ENCODE results near the gene PHF5A.
A peak's percentile ranks its signal among the peaks of the same experiment; 100 is the strongest.
"Not testable (repeated sequence)": the region's sequence is repeated elsewhere in the genome, so short reads cannot be mapped to it uniquely, and the experiment has no call there.

PHF5A gene

DNA sequence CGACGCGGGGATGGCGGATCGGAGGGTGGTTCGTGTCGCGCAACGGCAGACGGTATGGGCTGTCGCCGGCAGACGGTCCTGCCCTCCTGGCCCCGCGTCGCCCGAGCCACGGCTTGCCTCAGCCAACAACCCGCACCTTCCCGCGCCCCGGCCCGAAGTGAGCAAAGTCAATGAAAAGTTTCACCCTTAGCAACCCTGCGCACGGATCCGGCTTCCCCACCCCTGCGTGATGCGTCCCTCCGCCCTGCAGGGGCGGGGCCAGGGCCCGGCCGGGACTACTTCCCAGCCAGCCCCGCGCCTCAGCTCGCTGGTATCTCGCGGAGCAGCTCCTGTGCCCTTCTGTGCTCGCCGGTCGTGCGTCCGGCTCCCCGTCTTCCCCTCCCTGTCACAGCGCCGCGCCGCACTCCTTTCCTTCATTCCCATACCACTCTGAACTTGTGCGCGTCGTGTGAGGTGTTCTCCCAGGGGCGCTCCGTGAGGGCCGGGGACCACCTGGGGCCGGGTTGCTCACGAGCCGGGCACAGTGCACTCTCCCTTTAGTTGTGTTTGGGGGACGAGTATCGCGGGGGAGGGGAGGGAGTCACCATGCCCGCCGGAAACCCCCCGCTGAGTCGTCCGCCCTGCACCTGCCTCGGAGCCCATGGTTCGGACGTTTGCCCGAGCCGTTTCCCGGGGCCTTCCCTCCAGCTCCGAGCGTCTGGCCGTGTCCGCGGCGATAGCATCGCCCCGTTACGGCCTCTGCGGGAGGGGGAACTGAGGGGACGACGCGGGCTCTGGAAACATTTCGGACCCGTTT is 21.7 kb downstream of the PHF5A start, which contains the start of gene TOB2:
TOB2 (minus strand) TSS at position 163 of the 796 bp plus-strand sequence. CDS start 9,456 bp downstream, outside the sequence.
- DNase-seq = peak; percentile 98

DNA sequence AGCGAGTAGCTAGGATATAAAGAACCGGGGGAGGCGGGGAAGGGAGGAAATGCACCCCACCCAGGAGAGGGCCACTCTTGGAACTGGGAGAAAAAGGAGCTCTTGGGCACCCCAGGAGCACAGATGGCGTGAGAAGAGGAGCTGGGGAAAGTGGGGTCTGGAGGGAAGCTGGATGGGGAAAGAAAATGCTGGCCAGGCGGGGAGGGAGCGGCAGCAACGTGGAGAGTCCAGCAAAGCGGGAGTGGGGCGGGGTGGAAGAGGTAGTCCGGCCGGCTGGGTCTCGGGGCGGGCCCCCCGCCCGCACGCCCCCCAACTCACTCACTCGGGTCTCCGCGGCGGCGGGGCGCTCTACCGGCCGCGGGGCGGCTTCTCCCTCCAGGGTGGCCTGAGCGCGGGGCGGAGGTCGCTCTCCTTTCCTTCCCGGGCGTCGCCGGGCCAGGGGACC is 22.4 kb downstream of the PHF5A start:
- peak; percentile 27 for DNase-seq

DNA sequence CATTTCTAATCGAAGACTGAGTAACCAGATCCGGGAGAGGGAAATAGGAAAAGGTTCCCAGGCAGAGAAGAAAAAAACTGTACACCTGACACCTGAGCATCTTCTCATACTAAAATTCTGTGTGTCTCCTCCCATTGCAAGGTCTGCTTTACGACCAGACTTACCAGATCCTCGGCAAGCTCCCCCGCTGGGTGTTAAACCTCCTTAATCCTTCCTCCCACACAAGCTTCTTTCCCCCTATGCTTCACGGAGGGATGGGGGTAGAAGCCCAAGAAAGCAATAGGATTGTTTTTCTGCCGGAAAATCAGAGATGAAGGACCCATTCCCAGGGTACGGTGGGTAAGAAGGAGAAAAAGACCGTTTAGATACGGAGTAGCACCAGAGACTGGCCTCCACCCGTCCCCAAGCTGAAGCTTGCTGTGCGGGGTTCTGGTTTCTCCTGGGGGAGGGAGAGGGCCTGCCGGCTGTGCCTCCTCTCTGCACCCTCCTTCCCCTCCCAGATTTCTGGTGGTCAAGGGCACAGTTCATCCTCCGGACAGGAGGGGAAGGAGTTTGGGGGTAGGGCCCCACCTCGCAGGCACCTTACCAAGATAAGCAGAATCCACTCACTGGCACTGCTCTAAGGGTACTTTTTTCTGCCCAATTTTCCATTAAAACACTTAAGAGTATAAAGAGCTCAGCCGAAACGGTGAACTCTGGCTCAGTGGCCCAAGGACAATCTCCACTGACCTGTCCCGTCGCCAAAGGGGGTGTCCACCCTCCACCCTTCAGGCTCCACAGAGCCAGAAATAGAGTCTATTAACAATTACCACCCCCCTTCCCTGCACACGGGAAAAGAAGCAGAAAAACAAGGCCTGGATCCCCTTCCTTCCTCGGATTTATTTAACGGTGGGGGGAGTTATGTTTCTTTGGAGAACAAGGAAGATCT is 23.1 kb downstream of the PHF5A start:
- peak; percentile 35 for DNase-seq

DNA sequence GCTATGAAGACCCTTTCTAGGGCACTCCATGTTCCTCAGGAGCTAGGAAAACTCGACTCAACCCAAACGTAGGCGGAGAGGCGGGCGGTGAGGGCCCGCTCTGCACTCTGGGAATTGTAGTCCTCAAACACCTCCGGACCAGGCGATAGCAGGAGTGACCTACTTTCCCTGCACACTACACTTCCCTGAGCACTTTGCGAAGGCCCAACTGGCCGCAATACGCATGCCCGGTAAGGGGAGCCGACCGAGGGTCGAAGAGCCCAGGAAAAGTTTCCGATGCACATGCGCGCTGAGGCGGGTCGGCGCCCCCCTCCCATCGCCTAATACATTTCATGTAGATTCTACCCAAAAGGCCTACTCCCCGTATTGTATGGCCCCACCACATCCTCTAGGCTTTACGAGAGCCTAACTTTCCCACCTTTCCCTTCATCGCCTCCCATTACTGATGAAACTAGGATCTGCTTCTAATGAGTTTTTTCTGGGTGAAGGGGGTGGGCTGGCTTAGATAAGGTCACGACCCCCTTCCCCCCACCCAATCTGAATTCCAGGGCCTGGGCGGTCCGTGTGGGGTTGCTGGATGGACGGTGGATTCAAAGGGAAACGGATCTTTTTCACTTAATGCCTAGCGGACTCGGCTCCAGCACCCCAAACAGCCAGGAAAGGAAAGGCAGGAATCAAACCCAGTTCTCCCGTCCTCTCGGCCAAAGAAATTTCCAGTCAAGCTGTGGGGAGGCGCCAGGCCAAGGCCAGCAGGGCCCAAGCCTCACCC is 23.9 kb downstream of the PHF5A start:
- peak; percentile 77 for DNase-seq

DNA sequence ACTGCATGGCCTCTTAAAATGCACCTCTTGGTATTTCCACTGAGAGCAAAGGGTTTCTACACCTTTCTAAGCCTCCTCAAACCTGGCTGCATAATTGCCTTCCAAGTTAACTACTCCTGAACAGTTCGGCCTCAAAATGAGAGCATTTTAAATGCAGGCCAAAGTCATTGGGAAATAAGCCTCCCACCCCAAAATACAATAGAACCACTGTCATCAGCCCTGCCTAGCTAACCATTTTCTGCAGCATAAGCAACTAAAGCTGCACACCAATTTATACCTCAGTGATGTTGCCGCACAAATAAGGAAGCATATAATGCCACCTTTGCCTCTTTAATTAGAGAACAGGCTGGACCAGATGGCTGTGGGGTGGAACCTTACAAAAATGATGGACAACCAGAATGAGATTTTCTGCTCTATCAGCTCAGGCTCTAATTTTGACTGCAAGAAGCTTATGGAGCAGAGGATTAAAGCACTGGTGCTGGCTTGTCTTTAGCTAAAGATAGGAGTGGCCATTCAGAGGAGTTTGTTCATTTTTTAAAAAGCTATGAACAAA is 26.2 kb downstream of the PHF5A start:
- DNase-seq = no peak

DNA sequence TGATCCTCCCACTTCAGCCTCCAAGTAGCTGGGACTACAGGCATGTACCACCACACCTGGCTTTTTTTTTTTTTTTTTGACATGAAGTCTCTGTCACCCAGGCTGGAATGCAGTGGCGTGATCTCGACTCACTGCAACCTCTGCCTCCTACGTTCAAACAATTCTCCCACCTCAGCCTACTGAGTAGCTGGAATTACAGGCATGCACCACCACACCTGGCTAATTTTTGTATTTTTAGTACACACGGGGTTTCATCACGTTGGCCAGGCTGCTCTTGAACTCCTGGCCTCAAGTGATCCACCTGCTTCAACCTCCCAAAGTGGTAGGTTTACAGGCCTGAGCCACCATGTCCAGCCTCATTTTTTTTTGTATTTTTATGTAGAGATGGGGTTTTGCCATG is 28.0 kb downstream of the PHF5A start:
- not testable (repeated sequence) for DNase-seq

DNA sequence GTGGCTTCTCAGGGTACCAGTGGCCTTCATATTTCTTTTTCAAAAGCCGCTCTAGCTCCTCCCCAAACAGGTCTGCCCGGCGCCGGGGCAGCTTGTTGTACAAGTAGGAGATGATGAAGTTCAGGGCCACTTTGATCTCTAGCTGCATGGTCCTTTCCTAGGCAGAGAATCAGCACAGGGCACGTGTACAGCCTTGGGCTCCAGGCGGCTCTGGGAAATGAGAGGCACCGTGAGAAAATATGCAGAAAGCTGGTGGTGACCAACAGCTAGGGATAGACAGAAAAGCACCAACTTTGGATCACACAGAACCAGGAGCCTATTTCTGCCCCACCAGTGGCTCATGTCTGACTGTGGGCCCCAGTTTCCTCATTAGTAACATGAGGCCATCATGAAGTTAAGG is 31.3 kb downstream of the PHF5A start:
- no peak for DNase-seq

DNA sequence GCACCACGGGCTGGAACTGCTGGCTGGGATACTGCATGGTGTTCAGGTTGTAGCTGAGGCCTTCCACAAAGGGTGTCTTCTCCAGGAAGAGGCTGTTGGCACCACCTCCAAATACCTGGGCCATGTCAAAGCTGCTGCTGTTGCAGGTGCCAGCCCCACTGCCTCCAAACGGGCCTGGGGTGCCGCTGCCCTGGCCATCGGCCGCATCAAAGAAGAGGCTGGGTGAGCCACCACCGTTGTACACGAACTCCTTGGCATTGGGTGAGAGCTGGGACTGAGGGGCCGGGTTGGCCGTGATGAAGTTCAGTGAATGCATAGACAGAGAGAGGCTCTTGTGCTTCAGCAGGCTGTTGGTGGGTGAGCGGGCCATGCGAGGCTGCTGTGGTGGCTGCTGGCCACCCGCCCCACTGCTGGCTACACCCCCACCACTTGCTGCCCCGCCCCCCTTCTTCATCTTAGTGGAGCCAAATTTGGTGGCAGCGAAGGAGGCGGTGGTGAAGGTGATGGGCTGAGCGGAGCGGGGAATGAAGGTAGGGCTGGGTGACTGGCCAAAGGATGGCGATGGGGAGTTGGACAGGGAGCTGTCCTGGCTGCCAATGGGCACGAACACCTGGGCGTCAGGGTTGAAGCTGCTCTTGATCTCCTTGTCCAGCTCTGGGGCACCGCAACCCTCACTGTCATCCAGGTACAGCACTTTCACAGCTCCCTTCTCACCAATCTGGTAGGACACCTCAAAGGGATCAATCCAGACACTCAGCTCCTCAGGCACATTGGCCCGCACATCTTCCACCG is 32.0 kb downstream of the PHF5A start:
- no peak for DNase-seq

DNA sequence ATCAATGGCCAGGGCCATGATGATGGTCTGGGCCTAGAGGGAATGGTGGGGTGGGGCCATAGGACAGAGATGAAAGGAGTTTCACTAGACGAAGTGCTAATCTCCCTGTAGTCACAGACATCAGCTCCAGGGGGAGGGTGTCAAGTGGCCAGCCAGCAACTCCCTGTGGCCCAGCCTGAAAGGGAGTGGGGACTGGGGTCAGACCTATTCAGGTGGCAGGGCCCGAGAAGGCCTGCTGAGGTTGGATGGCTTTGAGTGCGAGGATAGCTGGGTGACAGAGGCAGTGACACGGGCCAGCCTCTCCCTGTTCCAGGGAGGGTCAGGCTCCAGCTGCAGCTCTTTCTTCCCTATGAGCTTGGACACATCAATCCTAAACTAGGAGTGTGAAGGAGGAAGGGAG is 32.9 kb downstream of the PHF5A start:
- DNase-seq = no peak

DNA sequence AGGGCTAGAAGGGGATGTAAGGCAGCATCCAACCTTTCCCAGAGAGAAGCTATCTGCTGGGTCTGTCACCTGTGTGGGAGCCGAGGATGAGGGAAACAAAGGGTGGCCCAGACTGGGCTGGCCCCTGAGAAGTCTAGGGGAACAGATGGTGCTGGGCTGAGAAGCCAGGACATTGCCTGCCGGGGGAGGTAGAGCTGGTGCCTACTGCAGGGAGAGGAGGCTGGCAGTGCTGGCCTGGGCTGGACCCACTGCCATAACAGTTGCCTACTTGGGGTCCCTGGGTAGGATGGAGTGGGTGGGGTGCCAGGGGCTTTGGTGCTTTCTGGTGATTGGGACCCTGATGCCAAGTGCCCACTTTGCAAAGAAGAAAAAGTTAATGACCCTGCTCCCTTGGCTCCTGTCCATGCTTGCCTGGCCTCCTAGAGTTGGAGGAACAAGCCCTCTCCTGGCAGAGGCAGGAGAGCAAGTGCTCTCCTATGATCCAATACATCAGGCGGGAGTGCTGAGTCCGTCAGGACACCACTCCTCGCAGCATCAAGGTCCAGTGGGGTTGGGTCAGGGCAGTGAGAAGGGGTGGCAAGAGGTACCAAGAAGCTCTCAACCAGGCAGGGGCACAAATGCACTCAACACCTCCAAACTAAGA is 34.0 kb downstream of the PHF5A start:
- not testable (repeated sequence) for DNase-seq

DNA sequence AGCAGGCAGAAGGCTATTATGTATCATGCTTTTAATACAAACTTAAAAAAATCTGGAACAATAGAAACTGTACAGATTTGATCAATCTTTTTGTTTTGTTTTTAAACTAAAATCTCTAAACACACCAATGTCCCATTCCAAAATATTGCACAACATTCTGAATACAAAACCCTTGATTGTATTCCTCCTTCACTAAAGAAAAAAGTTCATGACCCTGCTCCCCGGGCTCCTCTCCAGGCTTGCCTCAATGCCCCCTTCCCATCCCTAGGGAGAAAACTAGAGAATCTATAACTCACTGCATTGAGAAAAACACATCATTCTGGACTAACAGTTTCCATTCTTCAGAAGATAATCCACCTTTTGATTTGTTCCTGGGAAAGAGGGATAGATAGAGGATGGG is 35.0 kb downstream of the PHF5A start:
- not testable (repeated sequence) for DNase-seq

DNA sequence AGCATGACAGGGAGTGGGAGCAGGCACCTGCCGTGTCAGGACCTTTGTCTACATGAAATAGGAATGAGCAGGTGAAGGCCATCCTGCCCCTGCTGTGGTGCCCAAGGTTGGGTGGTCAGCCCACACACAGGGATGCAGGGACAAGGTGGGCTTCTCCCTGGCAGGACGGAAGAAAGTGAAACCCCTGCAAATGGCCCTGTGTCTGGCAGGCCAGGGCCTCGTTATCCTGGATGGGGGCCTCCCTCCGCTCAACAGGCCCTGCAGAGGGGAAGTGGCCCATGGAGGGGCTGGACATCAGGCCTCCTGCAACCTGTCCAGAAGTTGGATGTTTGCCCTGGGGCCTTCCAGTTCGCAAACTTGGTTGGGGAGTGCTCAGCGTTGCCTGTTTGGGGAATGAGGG is 36.8 kb downstream of the PHF5A start:
- DNase-seq = no peak

DNA sequence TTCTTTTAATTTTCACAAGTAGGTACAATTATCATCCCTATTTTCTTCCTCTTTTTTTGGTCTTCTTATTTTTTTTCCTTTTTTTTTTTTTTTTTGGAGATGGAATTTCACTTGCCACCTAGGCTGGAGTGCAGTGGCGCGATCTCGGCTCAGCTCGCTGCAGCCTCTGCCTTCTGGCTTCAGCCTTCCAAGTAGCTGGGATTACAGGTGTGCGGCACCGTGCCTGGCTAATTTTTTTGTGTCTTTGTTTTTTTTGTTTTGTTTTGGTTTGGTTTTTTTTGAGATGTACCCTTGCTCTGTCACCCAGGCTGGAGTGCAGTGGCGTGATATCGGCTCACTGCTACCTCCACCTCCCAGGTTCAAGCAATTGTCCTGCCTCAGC is 38.5 kb downstream of the PHF5A start:
- no peak for DNase-seq

DNA sequence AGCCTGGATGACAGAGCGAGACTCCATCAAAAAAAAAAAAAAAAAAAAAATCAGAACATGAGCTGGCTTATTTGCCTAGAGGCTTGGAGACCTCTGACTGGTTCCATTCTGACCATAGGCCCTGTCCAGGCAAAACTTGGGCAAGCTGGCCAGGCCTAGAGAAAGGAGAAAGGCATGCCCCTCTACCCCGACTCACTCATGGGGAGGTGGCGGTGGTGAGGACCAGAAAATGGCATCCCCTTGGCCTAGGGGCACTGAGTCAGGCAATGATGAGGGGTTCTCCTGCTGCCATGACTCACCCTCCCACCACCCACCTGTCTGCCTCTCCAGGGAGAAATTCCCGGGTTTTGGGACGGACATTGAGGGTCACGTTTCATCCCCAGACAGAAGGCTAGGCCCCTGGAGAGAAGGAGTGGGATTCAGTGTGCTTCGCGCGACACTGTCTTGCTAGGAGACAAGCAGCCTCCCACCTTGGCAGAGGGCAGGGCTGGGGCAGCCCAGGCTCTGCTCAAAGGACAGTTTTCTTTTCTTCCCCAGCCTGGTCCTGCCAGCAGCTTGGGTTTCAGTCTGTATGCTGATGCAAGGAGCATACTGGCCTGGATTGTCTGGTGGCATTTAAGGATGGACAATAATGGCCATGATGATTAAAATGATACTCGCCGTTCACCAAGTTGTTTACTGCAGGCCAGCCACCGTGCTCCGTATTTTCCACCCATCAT is 39.1 kb downstream of the PHF5A start:
- DNase-seq = no peak

DNA sequence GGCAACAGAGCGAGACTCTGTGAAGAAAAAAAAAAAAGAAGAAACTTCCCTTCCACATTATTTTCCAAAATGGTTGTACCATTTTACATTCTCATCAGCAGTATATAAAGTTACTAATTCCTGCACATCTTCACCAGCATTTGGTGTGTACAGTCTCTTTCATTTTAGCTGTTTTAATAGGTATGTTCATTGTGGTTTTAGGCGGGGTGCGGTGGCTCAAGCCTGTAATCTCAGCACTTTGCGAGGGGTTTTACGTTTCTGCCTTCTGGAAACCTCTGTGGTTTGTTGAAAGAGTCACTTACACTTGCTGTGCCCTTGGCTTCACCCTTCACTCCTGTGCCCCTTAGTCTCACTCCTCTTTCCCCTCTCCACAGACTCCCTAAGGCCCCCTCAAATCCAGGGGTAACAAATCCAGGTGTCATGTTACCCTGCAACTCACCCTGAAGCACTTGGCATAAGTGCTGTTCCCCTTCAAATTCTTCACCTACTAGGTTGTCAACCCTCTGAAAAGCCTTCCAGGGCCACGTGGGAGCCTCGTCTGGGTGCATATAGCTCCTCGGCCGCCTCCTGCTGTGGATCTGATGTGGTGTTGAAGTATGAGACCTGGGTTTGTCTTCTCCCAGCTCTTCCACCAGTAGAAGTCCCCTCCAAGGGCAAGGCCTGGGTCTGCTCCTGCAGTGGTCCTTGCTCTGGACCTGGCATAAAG is 42.7 kb downstream of the PHF5A start:
- no peak for DNase-seq

DNA sequence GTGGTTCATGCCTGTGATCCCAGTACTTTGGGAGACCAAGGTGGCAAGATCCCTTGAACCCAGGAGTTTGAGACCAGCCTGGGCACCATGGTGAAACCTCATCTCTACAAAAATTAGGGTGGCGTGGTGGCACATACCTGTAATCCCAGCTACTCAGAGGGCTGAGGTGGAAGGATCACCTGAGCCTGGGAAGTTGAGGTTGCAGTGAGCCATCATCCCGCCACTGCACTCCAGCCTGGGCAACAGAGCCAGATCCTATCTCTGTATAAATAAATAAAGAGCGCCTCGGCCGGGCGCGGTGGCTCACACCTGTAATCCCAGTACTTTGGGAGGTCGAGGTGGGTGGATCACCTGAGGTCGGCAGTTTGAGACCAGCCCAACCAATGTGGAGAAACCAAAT is 49.8 kb downstream of the PHF5A start:
- no peak for DNase-seq

DNA sequence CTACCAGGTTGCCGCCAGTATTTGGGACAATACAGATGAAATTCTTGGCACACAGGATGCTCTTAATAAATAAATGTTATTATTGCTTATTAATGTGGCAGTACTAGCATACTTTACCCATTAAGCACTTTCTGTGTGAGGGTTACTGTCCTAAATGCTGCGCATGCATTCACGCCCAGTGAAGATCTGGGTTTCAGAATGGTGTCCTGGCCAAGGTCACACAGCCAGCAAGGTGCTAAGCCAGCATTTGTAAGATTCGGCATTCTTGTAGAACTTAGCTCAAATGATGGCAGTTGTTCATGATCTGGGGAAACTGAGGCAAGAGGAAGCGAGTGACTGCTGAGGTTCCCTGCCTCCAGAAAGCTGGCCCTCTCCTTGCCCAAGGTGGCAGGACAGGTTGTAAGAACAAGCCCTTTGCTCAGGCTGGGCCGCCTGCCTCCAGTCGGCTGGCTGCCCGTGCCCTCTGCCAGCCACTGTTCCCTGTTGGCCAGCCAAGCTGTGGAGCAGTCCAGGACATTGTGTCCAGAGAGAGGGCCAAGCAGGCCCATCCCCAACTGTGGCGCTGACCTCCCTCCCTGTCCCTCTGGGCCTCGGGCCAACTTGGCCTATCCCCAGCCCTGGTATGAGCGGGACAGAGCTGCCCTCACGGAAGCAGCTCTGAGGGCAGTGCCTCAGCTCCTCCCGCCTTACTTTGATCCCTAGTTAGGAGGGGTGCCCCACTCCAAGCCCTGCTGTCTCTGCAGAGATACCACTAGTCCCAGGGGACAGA is 50.7 kb downstream of the PHF5A start:
- no peak for DNase-seq

DNA sequence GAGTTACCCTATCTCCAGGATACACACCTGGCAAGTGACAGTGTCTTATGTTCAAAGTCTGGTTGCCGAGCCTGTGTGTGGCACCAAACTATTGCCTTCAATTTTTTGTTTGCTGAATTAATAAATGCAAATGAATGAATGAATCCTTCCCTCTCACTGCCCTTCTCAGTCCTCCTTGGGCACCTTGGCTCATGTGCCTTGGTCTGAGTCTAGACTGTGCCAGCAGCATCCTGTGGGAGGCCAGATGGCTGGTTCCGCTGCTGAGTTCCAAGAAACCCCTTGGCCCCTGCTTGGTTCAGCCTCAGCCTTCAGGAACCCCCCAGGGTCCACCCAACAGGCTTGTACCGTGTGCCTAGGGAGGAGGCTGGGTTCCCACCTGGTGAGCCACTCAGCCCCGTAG is 52.9 kb downstream of the PHF5A start:
- no peak for DNase-seq

All from activated T-cell treated with anti-CD3 and anti-CD28 coated beads, Interleukin-2, amount 50 U/mL, for 1 hour (primary cell).